Body of pancreas (tissue), 4 donors: ENCODE data around the gene SLC35F3.

Experiments
- POLR2A ChIP-seq, 3 donors: fragments of 450-650 bp; IDR thresholded peaks; one replicate each; pipeline ENCODE4 v1.6.1; 2016; ENCODE audit warnings: antibody characterized with exemption in 3 of 3, mild to moderate bottlenecking in 2 of 3
- TF ChIP-seq, protein P1 (sequence below), 7 experiments: fragments of 450-650 bp in 4 of 7; fragments of 200-600 bp in 3 of 7; sonication (generic) in 3 of 7; IDR thresholded peaks; one replicate each; pipeline ENCODE4 v1.5.1; 2016 to 2019; ENCODE audit warnings: antibody characterized with exemption in 7 of 7

GRCh38 chr1:234008591-234008990, 104.1 kb downstream of the SLC35F3 start:
- TF ChIP-seq, protein P1, sequence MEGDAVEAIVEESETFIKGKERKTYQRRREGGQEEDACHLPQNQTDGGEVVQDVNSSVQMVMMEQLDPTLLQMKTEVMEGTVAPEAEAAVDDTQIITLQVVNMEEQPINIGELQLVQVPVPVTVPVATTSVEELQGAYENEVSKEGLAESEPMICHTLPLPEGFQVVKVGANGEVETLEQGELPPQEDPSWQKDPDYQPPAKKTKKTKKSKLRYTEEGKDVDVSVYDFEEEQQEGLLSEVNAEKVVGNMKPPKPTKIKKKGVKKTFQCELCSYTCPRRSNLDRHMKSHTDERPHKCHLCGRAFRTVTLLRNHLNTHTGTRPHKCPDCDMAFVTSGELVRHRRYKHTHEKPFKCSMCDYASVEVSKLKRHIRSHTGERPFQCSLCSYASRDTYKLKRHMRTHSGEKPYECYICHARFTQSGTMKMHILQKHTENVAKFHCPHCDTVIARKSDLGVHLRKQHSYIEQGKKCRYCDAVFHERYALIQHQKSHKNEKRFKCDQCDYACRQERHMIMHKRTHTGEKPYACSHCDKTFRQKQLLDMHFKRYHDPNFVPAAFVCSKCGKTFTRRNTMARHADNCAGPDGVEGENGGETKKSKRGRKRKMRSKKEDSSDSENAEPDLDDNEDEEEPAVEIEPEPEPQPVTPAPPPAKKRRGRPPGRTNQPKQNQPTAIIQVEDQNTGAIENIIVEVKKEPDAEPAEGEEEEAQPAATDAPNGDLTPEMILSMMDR (IDR thresholded peaks at IDR 0.05) = no peak
- TF ChIP-seq POLR2A (IDR thresholded peaks at IDR 0.05) = no peak
